ENCODE measurements around the gene MMP25. TPM values are rescaled to one million over a fixed set of nuclear protein-coding genes. Genes with fewer than 3 reads are reported as not detected.
"Not testable (repeated sequence)": the region's sequence is repeated elsewhere in the genome, so short reads cannot be mapped to it uniquely, and the experiment has no call there.

The MMP25 gene
- total RNA-seq, 1 experiment from 2014 or later: 0.25 TPM

DNA sequence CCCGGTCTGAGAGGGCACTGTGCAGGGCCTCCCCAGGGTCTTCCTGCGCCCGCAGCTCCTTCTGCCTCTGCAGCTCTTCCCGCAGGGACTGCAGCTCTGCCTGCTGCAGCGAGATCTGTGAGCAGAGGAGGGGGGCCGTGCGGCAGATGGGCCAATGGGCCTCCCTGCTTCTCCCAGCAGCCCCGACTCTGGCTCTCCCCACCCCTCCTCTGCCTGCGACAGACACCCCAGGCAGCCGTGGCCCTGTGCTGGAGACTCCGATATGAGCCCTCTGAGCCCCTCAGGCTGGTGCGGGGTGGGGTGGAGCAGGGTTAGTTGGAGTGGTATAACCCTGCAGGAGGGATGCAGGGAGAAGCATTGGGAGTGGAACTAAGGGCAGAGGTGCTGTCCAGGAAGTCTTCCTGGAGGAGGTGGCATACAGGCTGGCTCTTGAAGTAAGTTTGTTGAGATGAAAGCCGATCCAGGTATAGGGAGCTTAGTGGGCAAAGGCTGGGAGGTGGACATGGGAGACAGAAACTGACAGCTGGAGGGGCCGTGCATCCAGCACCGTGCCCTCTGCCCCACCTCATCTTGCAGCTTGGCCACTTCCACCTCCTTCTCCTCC is 17.5 kb upstream of the MMP25 start:
- no peak for DNase-seq (ENCODE audit: extremely low read depth, low read depth)

GRCh38 chr16:3029491-3030221 is 16.7 kb upstream of the MMP25 start:
- DNase-seq (ENCODE audit: extremely low read depth, low read depth): no peak

DNA sequence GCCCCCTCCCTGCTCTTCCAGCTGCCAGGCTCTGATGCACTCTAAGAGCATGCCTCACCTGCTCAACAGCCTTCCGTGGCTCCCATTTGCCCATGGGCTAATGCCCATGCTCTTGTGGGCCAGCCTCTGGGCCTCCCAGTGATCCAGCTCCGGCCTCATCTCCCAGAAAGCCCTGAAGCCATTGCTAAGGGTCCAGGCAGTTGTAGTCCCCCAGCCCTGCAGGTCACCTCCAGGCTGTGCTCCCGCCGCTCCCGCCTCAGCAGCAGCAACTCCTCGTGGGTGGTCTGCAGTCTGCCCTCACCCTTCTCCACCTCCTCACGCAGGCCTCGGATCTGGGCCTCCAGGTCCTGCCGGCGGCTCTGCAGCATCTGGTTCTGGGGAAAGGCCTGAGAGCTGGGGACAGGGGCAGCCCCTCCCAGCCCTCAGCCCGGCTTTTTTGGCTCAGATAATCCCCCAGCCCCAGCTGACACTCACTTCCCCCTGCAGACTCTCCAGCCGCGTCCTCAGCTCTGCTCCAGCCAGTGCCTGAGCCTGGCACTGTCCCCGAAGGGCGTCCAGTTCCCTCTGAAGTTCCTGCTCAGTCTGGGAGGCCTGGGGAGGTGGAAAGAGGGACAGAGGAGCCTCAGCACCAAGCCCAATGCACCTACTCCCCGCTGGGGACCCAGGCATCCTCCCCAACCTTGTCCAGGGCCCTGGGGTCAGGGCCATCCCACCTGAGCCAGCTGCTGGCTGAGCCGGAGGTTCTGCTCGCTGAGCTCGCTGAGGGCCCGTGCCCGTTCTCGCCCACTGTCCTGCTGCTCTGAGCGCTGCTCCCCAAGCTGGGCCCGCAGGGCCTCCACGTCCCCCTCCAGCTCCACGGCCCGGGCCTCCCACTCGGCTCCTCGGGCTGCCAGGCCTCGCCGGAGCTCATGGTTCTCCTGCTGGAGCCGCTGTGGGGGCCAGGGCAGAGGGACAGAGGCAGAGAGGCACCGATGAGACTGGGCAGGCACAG is 15.8 kb upstream of the MMP25 start:
- no peak for DNase-seq (ENCODE audit: extremely low read depth, low read depth)

DNA sequence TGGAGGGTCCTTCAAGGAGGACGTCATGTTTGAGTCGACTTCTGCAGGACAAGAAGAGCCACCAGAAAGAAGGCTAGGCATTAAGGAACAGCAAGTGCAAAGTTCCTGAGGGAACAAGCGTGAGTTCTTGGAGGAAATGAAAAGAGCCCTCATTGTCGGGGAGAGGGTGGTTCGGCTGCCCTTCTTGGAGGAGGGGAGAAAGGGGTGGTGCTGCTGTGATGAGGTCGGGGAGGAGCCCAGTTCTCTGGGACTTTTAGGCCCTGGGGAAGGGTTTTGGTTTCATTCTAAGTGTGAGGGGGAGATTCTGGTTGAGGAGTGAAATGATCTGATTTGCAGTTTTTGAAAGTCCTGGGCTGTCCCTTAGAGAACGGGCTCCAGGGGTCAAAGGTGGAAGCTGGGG is 13.7 kb upstream of the MMP25 start:
- DNase-seq (ENCODE audit: extremely low read depth, low read depth): no peak

- DNase-seq (ENCODE audit: extremely low read depth, low read depth): no peak
Observed at GRCh38 chr16:3035289-3035971, 10.9 kb upstream of the MMP25 start.

- DNase-seq (ENCODE audit: extremely low read depth, low read depth): no peak
Observed at GRCh38 chr16:3035972-3036725, 10.2 kb upstream of the MMP25 start.

GRCh38 chr16:3036726-3037315 is 9.5 kb upstream of the MMP25 start, which contains the start of gene BICDL2:
TSS of gene BICDL2 (minus strand) at chr16:3036944. CDS start at chr16:3035496, 1,448 bp downstream.
- DNase-seq (ENCODE audit: extremely low read depth, low read depth): no peak

DNA sequence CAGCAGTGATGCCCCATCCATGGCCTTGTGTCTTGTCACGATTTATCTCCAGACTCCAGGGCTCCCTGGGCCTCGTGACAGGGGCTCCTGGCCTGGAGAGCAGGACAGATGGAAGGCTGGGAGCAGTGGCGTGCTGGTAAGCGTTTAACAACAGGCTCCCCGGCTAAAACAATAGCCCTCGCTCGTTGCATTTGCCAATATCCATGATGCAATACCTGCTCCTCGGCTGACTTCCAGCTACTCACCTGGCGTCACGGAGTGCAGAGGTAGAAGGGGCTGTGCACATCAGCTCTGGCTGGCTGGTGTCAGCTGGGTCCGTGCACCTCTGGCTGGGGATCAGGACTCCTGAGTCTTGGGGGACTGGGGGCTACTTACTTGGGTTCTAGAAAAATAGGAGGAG is 8.1 kb upstream of the MMP25 start:
- no peak for DNase-seq (ENCODE audit: extremely low read depth, low read depth)

- no peak for DNase-seq (ENCODE audit: extremely low read depth, low read depth)
Observed at GRCh38 chr16:3038896-3039295, 7.5 kb upstream of the MMP25 start.

DNA sequence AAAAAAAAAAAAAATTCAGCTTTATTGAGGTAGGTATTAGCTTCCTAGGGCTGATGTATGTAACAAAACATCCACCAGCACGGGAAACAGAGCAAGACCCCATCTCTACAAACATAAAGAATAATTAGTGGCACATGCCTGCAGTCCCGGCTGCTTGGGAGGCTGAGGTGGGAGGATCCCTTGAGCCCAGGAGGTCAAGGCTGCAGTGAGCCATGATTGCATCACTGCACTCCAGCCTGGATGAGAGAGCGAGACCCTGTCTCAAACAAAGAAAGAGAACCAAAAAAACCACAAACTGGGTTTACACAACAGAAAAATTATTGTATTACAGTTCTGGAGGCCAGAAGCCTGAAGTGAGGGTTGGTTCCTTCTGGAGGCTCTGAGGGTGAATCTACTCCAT is 4.0 kb upstream of the MMP25 start:
- DNase-seq (ENCODE audit: extremely low read depth, low read depth): no peak

DNA sequence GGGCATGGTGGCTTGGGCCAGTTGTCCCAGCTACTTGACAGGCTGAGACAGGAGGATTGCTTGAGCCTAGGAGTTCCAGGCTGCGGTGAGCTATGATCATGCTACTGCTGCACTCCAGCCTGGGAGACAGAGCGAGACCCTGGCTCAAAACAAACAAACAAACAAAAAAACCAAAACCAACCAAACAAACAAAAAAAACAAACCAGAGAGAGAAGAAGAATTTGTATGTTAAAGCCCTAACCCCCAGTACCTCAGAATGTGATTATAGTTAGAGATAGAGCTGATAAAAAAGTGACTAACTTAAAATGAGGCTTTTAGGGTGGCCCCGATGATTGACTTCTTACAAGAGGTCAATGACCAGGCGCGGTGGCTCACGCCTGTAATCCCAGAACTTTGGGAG is 1.7 kb upstream of the MMP25 start:
- DNase-seq (ENCODE audit: extremely low read depth, low read depth): no peak

DNA sequence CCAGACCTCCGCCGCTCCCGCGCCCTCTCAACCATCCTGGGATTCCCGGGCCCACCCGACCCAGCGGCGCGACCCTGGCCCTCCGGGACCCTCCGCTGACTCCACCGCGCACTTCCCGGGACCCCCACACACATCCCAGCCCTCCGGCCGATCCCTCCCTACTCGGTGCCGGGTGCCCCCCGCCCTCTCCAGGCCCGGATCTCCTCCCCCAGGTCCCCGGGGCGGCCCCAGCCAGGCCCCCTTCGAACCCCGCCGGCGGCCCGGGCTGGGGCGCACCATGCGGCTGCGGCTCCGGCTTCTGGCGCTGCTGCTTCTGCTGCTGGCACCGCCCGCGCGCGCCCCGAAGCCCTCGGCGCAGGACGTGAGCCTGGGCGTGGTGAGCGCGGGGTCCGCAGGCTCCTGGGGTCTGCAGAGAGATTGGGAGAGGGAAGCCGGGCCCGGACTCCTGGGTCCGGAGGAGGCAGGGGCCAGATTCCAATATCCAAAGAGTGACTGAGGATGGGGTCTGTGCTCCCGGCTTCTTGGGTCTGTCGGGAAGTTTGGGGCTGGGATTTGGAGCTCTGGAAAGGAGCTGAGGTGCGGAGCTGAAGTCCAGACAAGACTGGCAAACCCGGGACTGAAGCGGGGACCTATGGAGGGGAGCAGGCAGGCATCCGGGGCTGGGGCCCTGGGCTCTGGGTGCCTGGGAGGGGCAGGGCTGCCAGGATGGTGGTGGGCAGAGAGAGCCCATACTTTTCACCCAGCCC is 453 bp downstream of the MMP25 start:
- DNase-seq (ENCODE audit: extremely low read depth, low read depth): no peak

DNA sequence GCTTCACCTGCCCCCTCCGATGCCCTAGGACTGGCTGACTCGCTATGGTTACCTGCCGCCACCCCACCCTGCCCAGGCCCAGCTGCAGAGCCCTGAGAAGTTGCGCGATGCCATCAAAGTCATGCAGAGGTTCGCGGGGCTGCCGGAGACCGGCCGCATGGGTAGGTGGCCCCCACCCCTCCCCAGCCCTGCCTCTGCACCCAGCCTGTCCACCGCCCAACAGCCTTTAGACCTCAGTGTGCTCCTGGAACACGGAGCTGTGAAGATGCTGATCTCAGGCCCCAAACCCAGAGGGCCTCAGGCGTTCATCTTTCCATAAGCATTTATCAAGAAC is 993 bp downstream of the MMP25 start:
- DNase-seq (ENCODE audit: extremely low read depth, low read depth): no peak

GRCh38 chr16:3049921-3050481 is 3.6 kb downstream of the MMP25 start:
- DNase-seq (ENCODE audit: extremely low read depth, low read depth): no peak

- DNase-seq (ENCODE audit: extremely low read depth, low read depth): no peak
Observed at GRCh38 chr16:3050487-3050886, 4.1 kb downstream of the MMP25 start.

- no peak for DNase-seq (ENCODE audit: extremely low read depth, low read depth)
Observed at GRCh38 chr16:3051009-3051408, 4.6 kb downstream of the MMP25 start.

DNA sequence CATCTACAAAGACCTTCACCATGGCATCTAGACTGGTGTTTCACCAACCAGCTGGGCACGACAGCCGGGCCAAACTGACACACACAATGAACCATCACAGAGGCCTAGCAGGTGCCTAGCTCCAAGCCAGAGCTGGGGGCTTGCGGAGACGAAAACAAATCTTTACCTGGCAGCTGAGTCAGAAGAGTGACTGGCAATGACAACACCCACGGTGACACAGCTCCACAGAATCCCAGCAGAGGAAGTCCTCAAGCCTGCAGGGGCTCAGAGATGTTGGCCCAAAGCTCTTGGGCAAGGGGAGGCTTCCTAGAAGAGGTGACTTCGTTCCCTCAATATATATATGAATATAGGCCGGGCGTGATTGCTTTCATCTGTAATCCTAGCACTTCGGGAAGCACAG is 5.1 kb downstream of the MMP25 start:
- DNase-seq (ENCODE audit: extremely low read depth, low read depth): no peak

GRCh38 chr16:3052571-3053329 is 6.4 kb downstream of the MMP25 start:
- not testable (repeated sequence) for DNase-seq (ENCODE audit: extremely low read depth, low read depth)
